Measurements from ENCODE around the gene BRINP2.

Gene BRINP2

DNA sequence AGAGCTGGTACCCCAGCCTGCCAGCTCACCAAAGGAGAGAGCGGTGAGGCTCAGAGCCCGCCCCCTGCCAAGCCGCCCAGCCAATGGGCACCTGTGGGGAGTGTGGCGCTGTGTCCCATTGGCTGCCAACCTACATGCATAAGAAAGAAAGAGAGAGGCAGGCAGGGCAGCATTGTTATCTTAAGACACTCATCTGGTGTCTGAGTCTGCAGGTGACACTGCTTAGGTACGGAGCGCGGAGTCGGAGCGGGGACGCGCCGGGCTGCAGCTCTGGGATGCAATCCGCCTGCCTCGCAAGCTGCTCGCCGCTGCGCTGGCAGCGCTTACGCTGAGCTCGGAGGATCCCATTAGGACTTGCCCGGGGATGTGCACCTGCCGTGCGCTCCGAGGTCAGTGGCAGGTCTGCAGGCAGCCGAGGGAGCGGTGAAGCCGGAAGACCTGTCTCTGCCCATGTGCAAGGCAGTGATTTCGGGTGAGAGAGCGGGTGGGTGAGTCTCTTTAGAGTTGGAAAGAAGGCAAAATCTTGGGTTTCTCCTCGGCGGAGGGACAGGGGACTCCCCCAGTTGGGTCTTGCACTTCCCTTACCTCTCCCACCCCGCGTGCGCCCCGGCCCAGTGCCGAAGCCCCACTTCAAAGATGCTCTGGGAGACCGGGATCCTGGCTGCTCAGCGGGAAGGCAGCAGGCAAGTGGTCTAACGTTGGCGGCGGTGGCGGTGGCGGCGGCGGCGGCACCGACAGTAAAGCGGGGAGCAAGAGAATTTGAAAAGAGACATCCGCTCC is at the start of gene BRINP2:
Gene BRINP2 (plus strand): TSS at position 203 of the 780 bp plus-strand sequence. CDS start 58,919 bp downstream, outside the sequence.
- no peak for DNase-seq (ENCODE audit: low read depth in 2 of 2)

DNA sequence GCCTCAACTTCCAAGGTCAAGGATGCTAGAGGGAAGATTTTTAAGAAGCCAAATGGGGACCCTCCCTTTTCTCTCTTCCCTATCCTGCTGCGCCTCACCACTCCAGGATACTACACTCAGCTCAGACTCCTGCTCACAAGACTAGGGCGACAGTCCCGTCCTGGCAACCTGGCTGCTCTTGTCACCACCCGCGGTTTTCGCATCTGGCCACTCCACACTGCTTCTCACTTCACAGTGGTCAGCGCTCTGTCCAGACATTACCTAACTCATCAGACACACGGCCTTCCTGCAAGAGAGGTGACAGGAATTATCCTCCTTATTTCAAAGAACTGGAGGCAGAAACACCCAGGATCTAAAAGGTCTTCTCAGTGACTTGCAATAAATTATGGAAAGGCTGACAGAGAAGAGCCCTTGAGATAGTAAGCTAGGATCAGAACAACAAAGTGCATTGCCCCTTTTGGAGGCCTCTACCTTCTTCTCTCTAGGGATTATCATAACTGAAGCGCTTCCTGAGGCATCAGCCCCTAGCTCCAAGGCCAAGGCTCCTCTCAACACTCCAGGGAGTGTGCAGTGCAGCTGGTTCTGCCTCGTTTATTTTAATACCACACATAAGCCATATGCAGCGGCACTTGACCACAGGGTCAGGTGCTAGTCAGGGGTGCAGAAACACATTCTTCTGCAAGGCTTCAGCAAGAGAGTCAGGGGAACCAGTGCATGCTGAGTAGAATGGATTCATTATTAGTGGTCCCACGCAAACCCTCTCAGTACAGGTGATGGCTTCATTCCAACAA is 48.1 kb upstream of the BRINP2 start:
- DNase-seq (ENCODE audit: low read depth in 2 of 2), result no peak

DNA sequence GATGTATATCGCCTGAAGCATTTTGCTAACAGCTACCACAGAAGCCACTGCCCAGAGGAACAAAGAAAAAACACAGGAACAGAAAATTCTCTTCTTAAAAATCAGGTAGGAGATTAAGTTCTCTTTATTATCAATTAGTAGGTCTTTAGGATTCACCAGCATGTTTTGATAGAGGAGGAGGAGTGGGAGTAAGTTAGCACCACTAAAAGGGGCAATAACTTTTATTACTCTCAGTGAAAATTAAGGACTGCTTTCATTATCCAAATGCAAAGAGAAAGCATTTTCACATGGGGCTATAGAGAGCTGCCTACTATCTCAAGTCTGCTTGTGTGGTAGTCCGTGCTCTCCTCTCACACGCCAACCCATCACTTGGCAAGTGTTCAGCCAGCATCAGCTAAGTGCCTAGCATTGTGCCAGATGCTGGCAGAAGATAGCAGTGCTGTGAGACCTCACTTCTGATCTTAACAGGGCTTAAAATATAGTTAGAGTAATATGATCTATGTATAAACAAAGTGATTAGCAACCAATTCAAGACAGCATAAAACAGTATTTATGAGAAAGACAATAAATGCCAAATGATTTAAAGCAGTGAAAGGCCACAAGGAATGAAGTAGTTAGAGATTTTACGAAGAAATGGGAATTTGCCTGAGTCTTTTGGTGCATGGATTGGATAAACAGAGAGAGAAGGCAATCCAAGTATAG is 46.0 kb upstream of the BRINP2 start:
- no peak for DNase-seq (ENCODE audit: low read depth in 2 of 2)

- DNase-seq (ENCODE audit: low read depth in 2 of 2), result no peak
Observed at GRCh38 chr1:177126267-177126666, 44.5 kb upstream of the BRINP2 start.

DNA sequence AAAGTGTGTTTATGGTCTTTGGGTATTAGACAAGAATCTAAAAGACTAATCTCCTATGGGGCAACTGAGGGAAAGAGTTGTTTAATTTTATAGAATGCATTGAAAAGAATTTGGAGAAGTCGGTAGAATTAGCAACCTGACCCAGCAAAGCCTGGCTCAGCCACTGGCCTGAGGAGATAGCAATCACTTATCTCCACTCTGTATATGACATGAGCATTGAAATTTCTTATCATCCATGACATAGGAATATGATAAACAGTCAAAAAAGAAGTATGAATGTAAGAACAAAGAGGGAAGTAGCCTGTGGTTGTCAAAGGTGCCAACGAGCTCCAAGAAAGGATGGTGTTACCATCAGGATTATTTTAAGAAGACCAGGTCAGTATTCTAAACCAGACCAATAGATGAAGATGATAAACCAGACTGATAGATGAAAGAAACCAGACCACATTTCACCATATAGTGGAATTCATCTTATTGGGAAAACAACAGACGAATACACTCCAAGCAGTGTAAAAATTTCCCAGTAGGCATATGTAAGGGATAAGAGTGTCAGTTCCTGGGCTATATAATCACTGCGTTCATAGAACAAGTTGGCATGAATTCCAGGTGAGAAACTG is 42.0 kb upstream of the BRINP2 start:
- no peak for DNase-seq (ENCODE audit: low read depth in 2 of 2)

GRCh38 chr1:177130451-177130945 is 40.3 kb upstream of the BRINP2 start:
- no peak for DNase-seq (ENCODE audit: low read depth in 2 of 2)

DNA sequence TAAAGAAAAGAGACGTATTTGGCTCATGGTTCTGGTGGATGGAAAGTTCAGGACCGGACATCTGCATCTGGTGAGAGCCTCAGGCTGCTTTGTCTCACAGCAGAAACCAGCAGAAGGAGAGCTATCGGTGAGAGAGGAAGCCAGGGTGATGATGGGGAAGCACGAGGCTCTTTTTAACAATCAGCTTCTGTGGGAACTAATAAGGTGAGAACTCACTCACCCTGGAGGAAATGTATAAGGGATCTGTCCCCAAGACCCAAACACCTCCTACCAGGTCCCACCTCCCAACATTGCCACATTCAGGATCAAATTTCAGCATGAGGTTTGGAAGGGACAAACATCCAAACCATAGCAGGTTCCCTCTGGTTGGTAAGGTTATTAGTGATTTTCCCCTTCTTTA is 39.0 kb upstream of the BRINP2 start:
- no peak for DNase-seq (ENCODE audit: low read depth in 2 of 2)

GRCh38 chr1:177132141-177132540 is 38.6 kb upstream of the BRINP2 start:
- DNase-seq (ENCODE audit: low read depth in 2 of 2), result no peak

DNA sequence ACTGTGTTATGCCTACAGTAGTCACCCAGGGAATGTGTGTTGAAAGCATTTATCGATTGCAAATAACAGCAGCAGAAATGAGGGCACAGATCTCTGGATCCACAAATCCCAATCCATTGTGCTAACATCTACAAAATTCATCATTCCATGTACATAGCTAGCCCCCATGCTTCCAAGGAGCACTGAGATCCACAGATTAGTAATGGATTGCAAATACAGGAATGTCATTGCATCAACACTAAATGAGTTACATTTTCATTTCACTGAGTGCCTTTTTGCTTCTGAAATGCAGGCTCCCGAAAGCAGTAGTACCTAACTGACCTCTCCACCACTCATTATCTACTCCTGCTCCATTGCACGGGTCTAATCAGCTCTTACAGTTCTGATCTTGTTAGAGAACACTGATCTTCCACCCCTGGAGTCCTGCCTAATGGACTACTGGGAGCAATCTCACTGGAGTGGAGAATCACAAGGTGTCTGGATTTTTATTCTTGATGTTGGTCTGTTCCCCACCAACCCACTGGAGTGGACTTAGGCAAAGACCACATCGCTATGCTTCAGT is 36.7 kb upstream of the BRINP2 start:
- DNase-seq (ENCODE audit: low read depth in 2 of 2), result no peak

DNA sequence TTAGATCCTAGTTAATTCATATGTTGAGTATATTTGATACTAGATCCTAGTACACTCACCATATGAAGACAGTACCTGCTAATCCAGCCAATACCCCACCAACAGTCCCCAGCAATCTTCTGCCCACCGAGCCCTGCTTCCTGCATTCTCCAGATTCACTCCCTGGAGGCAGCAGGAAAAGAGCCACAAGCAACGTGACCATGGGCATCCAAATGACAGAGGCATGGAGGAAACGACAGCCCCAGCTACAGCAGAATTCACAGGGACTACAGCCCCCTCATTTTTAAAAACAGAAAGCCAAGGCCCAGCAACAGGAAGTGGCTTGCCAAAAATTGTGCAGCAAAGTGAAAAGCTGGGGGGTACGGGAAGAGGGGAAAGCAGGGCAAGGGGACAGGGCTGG is 35.5 kb upstream of the BRINP2 start:
- no peak for DNase-seq (ENCODE audit: low read depth in 2 of 2)

DNA sequence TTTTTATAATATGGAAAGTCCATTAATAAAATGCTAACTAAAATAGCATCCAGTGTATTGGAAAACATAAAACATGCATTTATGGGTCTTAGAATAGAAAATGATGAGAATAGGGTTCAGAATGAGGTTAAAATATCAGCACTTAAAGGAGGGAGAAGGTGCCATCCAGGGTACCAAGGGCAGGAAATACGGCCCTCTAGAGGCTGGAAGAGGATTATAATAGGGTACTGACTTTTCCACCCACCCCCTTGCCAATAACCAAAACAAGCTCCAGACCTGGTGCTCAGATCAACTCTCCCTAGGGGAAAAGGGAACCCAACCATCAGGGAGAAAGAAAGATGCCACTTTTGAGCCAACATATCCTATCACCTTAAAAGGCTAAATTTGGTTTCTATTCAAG is 32.9 kb upstream of the BRINP2 start:
- DNase-seq (ENCODE audit: low read depth in 2 of 2), result no peak

- DNase-seq (ENCODE audit: low read depth in 2 of 2), result no peak
Observed at GRCh38 chr1:177138347-177138746, 32.4 kb upstream of the BRINP2 start.

DNA sequence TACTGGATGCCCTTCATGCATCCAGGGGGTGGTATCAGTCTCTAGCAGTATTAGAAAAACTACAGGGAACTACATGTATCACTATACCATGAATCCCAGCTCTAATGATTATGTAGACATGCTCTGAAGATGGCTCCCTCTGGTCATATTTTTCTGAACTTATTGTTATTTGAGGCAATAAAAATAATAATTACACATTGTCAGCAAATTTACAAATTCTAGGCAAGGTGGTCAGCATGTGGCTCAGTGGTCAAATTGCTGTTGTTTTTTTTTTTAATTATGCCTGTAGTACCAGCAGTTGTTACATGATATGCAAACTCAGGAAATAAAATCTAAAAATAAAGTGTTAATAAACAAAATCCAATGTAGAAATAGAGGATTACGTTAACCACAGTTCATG is 28.7 kb upstream of the BRINP2 start:
- no peak for DNase-seq (ENCODE audit: low read depth in 2 of 2)

- DNase-seq (ENCODE audit: low read depth in 2 of 2), result no peak
Observed at GRCh38 chr1:177142791-177143271, 27.9 kb upstream of the BRINP2 start.

GRCh38 chr1:177145106-177146070 is 25.4 kb upstream of the BRINP2 start:
- DNase-seq (ENCODE audit: low read depth in 2 of 2), result no peak

DNA sequence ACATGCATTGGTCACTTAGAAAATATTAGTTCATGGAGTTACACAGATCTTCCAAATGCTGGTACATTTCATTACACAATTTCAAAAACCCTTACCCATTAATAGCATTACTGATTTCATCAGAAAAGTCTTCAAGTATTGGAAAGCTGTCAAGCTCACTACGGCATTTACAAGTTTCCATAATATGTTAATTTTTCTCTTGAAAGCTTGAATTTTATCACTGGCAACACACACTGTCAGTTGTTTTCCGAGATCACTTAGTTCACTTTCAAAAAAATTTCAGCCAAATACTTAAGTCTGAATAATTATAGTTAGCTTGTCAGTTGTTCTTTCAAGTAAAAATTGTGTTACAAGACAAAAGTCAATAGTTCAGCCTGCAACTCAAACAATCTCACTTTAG is 24.3 kb upstream of the BRINP2 start:
- DNase-seq (ENCODE audit: low read depth in 2 of 2), result no peak

- no peak for DNase-seq (ENCODE audit: low read depth in 2 of 2)
Observed at GRCh38 chr1:177162243-177162642, 8.5 kb upstream of the BRINP2 start.

DNA sequence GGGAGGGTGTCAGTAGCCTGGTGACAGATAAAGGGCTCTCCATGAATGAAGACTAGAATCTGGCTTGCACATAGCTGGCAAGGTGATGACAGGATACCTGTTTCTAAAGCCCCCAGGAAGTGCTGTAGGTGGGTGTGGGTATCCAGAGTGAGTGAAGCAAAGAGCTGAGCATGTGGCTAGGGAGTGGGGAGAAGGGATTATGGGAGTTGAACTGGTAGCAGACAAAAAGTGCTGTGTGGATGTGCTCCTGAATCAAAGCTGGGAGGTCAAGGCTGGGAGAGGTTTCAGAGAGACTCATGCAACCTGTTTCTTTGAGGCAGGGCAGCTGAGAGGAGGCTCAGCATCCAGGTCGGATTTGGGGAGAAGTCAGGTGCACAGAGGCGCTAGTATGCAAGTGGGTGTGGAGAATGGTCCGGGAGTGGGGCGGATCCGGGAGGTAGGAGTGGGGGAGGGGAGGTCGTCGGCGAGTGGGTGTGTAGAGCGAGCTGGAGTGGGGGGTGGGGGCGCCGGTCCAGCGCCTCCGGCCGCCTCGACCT is 6.8 kb upstream of the BRINP2 start:
- DNase-seq (ENCODE audit: low read depth in 2 of 2), result no peak

DNA sequence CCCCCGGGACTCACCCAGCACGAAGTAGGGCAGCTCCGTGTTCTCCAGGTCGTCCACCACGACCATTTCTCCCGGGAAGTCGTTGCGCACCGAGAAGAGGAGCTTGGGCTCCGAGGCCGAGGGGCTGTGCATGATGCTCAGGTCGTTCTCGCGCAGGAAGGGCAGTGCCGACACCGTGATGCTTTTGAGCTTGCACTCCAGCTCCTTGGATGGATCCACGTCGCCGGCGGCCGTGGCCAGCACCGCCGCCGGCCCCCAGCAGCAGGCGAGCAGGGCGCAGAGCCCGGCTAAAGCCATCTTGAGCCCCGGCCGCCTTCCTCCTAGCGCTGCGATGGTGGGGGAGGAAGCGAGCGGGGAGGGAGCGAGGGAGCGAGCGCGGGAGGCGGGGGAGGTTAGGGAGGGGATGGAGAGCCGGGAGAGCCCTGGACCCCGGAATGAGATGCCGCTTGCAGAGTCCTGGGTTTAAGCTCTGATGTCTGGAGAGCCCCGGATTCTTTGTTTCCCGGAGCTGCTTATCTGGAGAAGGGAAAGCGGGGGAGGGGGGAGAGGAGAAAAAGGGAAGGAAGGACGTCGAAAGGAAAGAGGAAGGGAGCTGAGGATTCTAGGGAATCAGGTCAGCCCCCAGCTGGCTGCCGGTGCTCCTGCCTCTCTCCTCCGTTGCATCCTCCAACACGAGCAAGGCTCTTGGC is 6.2 kb upstream of the BRINP2 start, which contains the start of gene ASTN1:
Gene ASTN1 (minus strand): TSS at position 333 of the 689 bp plus-strand sequence. CDS start 36 bp downstream, at position 297.
- no peak for DNase-seq (ENCODE audit: low read depth in 2 of 2)
